ENCODE measurements around the gene VPS26C.
A peak's percentile ranks its signal among the peaks of the same experiment; 100 is the strongest.

The VPS26C gene

GRCh38 chr21:37263827-37264600 is 3.1 kb downstream of the VPS26C start:
- no peak for DNase-seq

- no peak for DNase-seq
Measured at GRCh38 chr21:37259426-37259825, 7.7 kb downstream of the VPS26C start.

DNA sequence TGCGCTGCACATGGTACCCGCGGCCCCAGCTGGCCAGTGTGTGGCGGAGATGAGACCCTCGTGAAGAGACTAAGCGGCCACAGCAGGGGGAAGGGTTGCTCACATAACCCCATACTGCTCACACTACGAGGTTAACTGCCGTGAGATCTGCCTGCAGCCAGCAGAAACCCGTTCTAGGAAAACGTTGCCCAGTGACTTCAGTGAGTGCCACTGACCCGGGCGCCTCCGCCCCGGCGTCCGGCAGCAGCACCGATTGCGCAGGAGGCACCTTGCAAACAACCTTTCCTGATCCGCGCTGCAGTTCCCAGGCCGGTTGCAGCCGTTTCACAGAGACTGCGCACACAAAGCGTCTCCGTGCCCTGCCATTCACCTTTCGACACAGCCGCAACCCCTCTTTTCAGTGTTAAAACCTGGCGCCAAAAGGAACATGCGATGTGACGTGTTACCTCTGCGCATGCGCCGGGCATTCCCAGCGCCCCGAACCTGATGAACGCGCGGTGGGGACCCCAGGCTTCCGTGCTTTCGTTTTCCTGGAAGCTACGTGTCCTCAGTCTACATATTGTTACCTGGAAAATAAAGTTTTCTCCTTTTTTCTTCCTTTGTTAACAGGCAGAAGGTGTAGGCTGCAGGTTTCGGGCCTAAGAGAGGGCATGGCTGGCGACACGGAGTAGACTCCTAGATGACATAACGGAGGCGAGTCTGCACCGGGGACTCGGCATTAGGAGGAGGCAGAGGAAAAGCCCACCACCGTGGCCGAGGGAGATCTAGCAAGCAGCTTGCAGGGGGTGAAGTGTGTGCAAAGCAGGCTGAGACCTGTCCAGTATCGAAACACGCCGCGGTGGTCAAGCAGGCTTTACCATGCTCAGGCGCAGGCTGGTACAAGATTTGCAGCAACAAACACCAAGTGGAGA is 8.9 kb downstream of the VPS26C start:
- no peak for DNase-seq

GRCh38 chr21:37257511-37257966 is 9.6 kb downstream of the VPS26C start:
- DNase-seq, result no peak

- DNase-seq, result no peak
Measured at GRCh38 chr21:37253991-37254390, 13.1 kb downstream of the VPS26C start.

DNA sequence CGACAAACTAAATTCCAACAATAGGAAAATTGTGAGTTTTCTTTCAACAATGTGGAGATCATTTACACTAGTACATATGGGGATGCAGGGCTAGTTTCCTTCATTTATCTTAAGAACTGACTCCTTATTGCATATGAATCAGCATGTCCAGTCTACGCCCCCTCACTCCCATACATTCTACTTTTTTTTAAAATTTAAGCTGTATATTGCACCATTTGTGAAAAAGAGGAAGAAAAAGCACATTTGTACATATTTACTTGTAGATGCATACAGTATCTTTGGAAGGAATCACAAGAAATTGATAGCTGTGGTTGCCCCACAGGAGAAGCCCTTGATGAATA is 15.9 kb downstream of the VPS26C start:
- DNase-seq, result no peak

- DNase-seq, result no peak
Measured at GRCh38 chr21:37249112-37249904, 17.8 kb downstream of the VPS26C start.

GRCh38 chr21:37248298-37248697 is 18.8 kb downstream of the VPS26C start:
- no peak for DNase-seq

DNA sequence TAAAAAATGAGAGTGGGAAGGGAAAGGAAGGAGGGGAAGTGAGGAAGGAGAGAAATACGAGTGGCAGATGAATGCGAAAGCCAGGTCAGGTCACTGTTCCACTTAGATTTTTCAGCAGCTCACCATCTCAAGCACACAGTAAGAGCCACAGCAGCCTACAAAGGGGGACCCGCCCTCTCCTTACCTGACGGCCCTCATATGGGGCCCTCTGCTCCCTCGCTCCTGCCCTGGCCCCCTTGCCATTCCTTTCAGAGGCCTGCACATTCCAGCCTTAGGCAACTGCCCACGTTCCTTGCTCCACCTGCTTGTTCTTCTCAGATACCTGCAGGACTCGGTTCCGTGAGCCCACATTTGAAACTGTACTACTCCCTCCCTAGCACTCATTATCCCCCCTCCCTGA is 22.0 kb downstream of the VPS26C start:
- no peak for DNase-seq

DNA sequence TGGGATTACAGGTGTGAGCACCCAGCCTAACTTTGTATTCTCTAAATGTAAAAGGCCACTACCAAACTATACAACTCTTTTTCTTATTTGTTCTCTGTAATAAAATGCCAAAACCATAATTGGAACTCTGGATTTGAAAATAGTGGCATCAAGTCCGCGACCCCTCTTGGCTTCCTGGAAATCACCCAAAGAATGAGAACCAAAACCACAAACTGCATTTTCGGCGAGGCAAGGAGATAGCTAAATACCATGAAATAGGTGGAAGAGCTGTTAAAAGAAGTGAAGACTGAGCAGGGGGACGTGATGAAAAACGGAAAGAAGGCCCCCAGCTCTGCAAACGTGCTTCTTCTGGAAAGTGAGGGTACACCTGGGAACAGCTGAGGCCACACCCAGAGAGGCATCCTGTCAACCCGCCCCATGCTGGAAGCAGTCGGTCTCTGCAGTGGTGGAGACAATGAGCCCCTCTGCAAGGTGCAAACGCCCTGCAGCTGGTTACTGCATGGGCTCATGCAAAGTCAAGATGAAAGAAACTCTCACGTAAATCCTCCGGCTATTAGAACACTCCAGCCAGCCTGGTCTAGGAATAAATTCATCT is 22.5 kb downstream of the VPS26C start:
- peak; percentile 12 for DNase-seq

- DNase-seq, result no peak
Measured at GRCh38 chr21:37243961-37244360, 23.2 kb downstream of the VPS26C start.

- DNase-seq, result no peak
Measured at GRCh38 chr21:37241426-37241825, 25.7 kb downstream of the VPS26C start.

DNA sequence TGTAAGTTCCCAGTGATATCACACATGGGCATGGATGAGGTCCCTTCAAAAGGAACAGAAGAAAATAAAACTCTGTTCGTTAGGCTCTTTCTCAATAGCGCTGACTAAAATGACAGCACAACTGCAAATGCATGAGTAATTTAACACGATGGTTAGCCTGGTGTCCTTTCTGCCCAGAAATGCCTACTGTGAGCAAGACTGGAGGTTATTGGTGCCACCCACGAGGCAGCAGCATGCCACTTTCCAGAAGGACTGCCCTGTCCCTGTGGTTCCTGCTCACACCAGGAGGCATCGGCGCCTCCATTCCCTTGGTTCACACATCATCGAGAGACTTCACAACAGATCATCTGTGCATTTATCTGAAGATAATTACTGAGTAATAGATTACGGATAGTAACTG is 26.2 kb downstream of the VPS26C start:
- no peak for DNase-seq

GRCh38 chr21:37237764-37238163 is 29.4 kb downstream of the VPS26C start:
- DNase-seq, result no peak

DNA sequence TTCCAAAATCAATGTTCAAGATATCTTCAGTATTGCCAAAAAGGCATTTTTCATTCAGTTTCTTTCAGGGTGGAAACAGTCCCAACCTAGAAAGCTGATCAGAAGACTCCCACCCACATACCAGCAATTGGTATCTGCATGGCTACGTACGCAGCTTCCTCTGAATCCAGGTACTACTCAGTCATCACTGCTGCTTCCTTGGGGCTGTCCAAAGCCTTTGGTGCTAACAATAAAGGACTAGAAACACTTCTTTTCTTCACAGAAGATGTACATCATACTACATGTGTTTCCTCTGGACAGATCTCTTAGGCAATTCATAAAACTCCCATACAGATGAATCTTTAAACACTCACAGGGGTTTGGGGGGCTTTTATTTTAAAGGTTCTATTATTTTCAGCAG is 29.8 kb downstream of the VPS26C start:
- DNase-seq, result no peak

DNA sequence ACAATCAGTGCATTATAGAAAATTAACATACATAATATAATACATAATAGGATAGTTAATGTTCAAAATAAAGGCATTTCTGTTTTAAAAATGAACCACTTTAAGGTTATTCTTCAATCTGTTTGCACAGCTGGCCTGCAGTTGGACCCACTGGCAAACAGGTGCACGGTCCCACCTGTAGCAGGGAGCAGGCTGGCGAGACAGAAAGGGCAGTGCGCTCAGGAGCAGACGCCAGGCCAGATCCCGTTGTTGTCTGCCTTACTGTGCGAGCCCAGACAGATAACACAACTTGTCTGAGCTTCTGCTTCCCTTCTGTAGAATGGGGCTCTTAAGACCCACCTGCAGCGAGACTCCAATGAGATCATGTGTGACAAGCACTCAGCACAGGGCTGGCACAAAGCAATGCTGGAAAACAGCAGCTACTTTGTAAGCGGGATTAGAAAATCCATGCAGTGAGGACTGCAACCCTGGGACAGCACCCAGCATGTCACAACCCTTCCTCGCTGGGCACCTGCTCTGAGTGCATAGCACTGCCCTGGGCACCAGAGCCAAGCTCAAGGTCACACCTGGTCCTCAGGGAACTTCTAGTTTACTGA is 33.5 kb downstream of the VPS26C start:
- peak; percentile 85 for DNase-seq

- DNase-seq, result no peak
Measured at GRCh38 chr21:37232274-37233018, 34.7 kb downstream of the VPS26C start.

DNA sequence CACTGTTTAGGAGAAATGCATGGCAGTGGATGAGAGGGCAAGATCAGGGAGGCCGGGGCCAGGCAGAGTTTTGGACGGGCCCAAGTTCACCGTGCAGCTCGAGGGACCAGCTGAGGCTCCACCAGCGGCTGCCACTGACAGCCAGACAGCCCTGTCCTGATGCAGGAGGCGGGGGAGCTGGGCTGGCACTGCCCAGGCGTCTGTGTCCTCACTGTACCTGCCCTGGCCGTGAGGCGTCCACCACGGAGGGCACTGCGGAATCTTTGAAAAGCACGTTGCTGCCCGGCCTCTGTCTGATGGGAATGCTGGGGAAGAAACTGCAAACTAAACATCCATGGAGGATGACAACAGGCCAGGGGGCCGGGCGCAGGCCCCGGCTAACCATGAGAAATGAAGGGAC is 35.5 kb downstream of the VPS26C start:
- no peak for DNase-seq

DNA sequence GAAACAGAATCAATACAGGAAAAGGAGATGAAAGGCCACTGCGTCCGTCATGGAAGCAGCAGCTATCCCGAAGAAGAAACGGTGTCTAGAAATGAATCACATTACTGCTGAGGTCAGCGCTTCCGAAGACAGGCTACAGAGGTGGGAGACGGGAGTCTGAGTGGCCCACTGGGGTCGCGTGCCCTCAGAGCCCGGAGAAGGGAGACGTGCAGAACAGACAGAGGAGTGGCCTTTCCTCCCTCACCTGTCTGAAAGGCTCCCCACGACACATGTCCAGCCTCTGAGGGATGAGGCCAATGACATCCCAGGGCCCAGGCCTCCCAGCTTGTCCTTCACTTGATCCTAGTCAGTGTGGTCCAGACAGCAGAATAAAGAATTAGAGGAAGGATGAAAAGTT is 35.9 kb downstream of the VPS26C start:
- no peak for DNase-seq

DNA sequence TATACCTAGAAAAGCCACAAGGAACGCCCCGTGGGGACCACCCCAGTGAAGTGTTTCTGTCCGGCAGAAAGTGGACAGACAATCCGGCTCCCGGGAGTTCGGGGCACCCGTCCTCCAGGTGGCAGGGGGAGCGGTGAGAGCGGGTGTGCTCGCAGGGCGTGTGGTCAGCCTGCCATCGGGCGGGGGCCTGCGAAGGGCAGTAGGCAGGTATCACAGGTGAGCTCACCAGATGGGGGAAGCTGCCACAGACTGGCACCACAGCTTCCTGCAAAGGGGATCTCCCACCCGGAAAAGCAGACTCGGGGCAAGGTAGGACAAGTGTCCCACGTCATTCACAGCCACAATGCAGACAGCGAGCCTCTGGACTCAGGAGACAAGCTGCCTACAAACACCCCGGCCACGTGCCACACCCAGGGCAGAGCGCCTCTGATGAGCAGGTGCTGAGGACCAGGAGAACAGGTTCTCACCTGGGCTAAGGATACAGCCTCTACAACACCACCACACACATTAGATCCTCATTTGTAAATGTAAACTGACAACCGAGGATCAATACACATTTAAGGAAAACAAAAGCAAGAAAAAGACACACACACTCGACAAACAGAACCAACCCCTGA is 36.4 kb downstream of the VPS26C start:
- peak; percentile 27 for DNase-seq

DNA sequence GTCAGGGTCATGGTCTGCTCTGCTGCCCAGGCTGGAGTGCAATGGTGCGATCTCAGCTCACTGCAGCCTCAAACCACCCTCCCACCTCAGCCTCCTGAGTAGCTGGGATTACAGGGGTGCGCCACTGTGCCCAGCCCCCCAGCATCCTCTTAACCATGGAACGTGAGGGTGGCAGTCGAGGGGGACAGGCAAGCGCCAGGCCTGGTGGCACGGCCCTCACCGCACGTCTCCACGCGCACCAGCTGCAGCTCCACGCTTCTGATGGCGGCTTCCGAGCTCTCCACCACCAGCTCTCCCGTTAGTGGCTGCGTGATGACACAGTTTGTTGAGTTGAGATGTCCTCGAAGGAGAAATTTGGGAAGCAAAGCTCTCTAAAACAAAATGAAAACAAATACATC is 39.1 kb downstream of the VPS26C start:
- DNase-seq, result no peak

Data from NCI-H345 (cell line).